OCI-LY1 (cell line): ENCODE results near the gene KRTAP10-3.
"Not testable (repeated sequence)": the region's sequence is repeated elsewhere in the genome, so short reads cannot be mapped to it uniquely, and the experiment has no call there.

Experiments used
- H2AFZ ChIP-seq: fragments of 200-600 bp; sonication (generic), shearing (Covaris generic); 2 replicates; pipeline ENCODE4 v1.6.0; 2014; ENCODE audit warnings: antibody characterized with exemption, mild to moderate bottlenecking, low read length
- H3F3A ChIP-seq: fragments of 200-600 bp; sonication (generic), shearing (Covaris generic); 2 replicates; pipeline ENCODE4 v1.6.0; 2014; ENCODE audit warnings: mild to moderate bottlenecking, antibody characterized with exemption, low read length, moderate library complexity; ENCODE audit not compliant: insufficient read depth
- H3K27ac ChIP-seq: fragments of 200-600 bp; sonication (generic); 2 replicates; pipeline ENCODE4 v1.5.1; 2014; ENCODE audit warnings: low read length, mixed run types, mild to moderate bottlenecking, low read depth; ENCODE audit not compliant: poor library complexity, severe bottlenecking
- H3K27me3 ChIP-seq: fragments of 200-600 bp; sonication (generic); 2 replicates; pipeline ENCODE4 v1.6.0; 2014; ENCODE audit warnings: antibody characterized with exemption, mild to moderate bottlenecking, low read length, moderate library complexity; ENCODE audit not compliant: insufficient read depth
- H3K36me3 ChIP-seq: fragments of 200-600 bp; sonication (generic); 2 replicates; pipeline ENCODE4 v1.6.1; 2014; ENCODE audit warnings: mild to moderate bottlenecking, antibody characterized with exemption, low read length, moderate library complexity, mixed read lengths; ENCODE audit not compliant: insufficient read depth
- H3K4me1 ChIP-seq: fragments of 200-600 bp; sonication (generic); 2 replicates; pipeline ENCODE4 v1.5.1; 2014; ENCODE audit warnings: mild to moderate bottlenecking, low read length, moderate library complexity; ENCODE audit not compliant: insufficient read depth, severe bottlenecking
- H3K4me2 ChIP-seq: fragments of 200-600 bp; sonication (generic), shearing (Covaris generic); 2 replicates; pipeline ENCODE4 v1.6.1; 2014; ENCODE audit warnings: low read length
- H3K4me3 ChIP-seq: fragments of 200-600 bp; sonication (generic); 2 replicates; pipeline ENCODE4 v1.5.1; 2014; ENCODE audit warnings: low read length, low read depth, mild to moderate bottlenecking, mixed read lengths; ENCODE audit not compliant: poor library complexity, severe bottlenecking
- H3K79me2 ChIP-seq: fragments of 200-600 bp; shearing (Covaris generic); 2 replicates; pipeline ENCODE4 v1.6.1; 2016; ENCODE audit warnings: mixed run types, low read length, mixed read lengths; ENCODE audit not compliant: insufficient read depth
- H3K9ac ChIP-seq: fragments of 200-600 bp; sonication (generic), shearing (Covaris generic); 2 replicates; pipeline ENCODE4 v1.6.1; 2014; ENCODE audit warnings: mild to moderate bottlenecking, low read length, mixed read lengths
- H3K9me2 ChIP-seq: fragments of 200-600 bp; sonication (generic), shearing (Covaris generic); 2 replicates; pipeline ENCODE4 v1.6.1; 2014; ENCODE audit warnings: low read depth, mild to moderate bottlenecking, low read length, mixed read lengths
- H3K9me3 ChIP-seq: fragments of 200-600 bp; shearing (Covaris generic); 2 replicates; pipeline ENCODE4 v1.6.1; 2014; ENCODE audit warnings: low read length, mixed read lengths
- H4K20me1 ChIP-seq: fragments of 200-600 bp; sonication (generic), shearing (Covaris generic); 2 replicates; pipeline ENCODE4 v1.6.0; 2016; ENCODE audit warnings: mild to moderate bottlenecking, low read length; ENCODE audit not compliant: insufficient read depth
- EZH2 ChIP-seq: fragments of 200-600 bp; sonication (generic), shearing (Covaris generic); IDR thresholded peaks from 2 replicates; pipeline ENCODE4 v1.8.0; 2017; ENCODE audit warnings: borderline replicate concordance, mixed run types, mild to moderate bottlenecking, antibody characterized with exemption, low read length, moderate library complexity, mixed read lengths
- TF ChIP-seq, protein P1 (sequence below): fragments of 200-600 bp; sonication (generic), shearing (Covaris generic); IDR thresholded peaks from 2 replicates; pipeline ENCODE4 v1.5.1; 2017; ENCODE audit warnings: mild to moderate bottlenecking, antibody characterized with exemption, low read length, moderate library complexity, mixed read lengths

The KRTAP10-3 gene

DNA sequence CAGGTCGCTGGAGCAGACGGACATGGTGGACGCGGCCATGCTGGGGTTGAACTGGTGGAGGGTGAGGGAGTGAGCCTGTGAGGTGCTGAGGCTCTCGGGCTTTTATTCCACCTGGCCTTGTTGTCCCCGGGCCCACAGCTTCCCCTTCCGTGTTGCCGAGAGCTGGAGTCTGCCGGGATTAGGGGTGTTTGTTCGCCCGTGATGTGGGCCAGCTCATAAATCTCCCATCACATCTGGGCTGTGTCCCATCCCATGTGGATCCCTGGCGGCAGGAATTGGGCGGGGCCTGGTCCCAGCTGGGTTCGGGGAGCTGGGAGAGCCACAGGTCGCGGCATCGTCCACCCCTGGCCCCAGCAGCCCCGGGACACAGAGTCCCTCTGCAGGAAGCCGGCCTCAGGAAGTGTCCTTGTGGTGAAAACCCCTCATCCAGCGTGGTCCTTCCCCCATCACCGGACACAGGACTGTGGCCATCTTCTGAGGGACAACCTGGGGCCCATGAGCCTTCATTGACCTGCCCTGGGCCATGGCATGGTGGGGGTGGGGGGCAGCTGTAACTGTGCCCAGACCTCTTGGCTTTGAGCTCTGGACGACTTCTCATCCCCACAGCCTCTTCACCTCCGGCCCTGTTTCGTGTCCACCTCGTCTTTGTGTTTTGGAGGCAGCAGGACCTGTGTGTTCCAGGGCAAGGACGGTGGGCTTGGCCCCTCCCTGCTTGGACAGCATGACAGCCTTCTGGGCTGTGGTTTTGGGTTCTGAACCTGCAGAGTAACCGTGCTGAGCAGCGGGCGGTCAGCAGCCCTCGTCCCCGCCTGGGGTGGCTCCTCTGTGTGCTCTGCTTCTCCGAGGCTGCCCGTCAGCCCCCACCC lies 34.1 kb upstream of the KRTAP10-3 start, which contains the start of gene KRTAP10-6:
Gene KRTAP10-6 (minus strand): TSS at position 60 of the 866 bp plus-strand sequence. CDS start 21 bp downstream, at position 39.
- no peaks in the 10 kb centered on the region for H3K79me2 ChIP-seq
- H3K4me1 ChIP-seq = no peaks in the 10 kb centered on the region
- no peaks in the 10 kb centered on the region for H3F3A ChIP-seq
- H3K4me2 ChIP-seq = no peak within 1 kb of the TSS
- no peak within 1 kb of the TSS for H3K4me3 ChIP-seq
- no peak within 1 kb of the TSS for H3K27ac ChIP-seq
- H2AFZ ChIP-seq = no peak within 1 kb of the TSS
- H3K9me3 ChIP-seq = no peaks in the 10 kb centered on the region
- no peak within 1 kb of the TSS for H3K9ac ChIP-seq
- no peaks in the 10 kb centered on the region for H3K9me2 ChIP-seq
- no peaks in the 10 kb centered on the region for H4K20me1 ChIP-seq
- no peaks in the 10 kb centered on the region for H3K27me3 ChIP-seq
- TF ChIP-seq EZH2 = no peak
- TF ChIP-seq, protein P1, sequence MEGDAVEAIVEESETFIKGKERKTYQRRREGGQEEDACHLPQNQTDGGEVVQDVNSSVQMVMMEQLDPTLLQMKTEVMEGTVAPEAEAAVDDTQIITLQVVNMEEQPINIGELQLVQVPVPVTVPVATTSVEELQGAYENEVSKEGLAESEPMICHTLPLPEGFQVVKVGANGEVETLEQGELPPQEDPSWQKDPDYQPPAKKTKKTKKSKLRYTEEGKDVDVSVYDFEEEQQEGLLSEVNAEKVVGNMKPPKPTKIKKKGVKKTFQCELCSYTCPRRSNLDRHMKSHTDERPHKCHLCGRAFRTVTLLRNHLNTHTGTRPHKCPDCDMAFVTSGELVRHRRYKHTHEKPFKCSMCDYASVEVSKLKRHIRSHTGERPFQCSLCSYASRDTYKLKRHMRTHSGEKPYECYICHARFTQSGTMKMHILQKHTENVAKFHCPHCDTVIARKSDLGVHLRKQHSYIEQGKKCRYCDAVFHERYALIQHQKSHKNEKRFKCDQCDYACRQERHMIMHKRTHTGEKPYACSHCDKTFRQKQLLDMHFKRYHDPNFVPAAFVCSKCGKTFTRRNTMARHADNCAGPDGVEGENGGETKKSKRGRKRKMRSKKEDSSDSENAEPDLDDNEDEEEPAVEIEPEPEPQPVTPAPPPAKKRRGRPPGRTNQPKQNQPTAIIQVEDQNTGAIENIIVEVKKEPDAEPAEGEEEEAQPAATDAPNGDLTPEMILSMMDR = no peak
- H3K36me3 ChIP-seq = no peaks in the 10 kb centered on the region

DNA sequence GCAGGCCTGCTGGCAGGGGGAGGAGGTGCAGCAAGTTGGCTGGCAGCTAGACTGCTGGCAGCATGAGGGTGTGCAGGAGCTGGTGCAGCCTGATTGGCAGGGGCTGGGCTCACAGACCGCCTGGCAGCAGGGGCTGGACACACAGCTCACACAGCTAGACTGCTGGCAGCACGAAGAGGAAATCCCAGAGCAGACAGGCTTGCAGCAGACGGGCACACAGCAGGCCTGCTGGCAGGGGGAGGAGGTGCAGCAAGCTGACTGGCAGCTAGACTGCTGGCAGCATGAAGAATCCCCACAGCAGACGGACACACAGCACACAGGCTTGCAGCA lies 33.2 kb upstream of the KRTAP10-3 start:
- not testable (repeated sequence) for H3K4me3 ChIP-seq, H3K27me3 ChIP-seq, H3K27ac ChIP-seq, H4K20me1 ChIP-seq, H3K9ac ChIP-seq, H3K36me3 ChIP-seq, H3K79me2 ChIP-seq, H3F3A ChIP-seq, H3K4me2 ChIP-seq, H3K9me2 ChIP-seq, H3K4me1 ChIP-seq, H2AFZ ChIP-seq, H3K9me3 ChIP-seq

DNA sequence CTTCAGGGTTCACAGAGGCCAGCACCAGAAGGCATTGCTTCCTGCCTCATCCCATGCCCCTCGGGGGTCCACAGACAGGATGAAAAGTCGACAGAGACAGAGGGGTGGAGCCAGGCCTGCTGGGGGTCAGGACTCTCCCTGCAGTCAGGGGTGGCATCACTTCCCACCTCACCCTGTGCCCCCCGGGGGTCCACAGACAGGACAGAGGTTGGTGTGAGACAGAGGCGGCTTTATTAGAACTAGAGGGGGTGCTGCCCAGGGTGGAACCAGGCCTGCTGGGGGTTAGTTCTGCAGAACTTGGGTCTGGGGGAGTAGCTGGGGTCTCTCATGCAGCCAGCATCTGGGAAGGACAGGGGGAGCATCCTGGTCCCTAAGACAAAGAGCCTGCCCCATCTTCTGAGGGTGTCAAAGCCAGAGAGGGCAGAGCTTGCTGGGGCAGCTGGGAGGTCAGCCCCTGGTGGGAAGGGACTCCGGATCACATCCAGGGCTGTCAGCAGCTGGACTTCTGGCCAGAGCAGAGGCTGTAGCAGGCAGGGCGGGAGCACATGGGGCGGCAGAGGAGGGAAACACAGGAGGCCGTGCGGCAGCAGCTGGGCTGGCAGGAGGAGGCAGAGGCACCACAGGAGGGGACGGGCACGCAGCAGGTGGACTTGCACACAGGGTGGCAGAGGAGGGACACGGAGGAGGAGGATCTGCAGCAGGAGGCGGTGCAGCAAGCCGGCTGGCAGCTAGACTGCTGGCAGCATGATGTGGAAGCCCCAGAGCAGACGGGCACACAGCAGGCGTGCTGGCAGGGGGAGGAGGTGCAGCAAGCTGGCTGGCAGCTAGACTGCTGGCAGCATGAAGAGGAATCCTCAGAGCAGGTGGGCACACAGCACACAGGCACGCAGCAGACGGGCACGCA lies 32.6 kb upstream of the KRTAP10-3 start:
- not testable (repeated sequence) for H2AFZ ChIP-seq, H4K20me1 ChIP-seq, H3K36me3 ChIP-seq

DNA sequence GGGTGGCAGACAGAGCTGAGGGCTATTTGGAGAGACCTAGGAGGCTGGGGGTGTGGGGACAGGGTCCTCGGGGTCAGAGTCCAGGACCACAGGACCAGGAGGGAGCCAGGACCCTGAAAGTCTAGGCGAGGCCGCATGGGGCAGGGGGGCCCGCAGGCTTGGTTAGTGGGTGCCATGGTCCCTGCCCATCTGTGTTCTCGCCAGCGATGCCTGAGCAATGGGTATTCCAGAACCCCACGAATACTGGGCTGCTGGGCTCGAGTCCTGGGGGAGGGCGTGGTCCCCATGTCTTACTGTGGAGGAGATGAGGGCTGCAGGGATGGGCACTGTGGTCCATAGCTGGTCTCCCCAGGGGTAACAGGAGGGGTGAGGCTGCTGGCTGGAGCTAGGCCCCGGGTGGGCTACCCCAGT lies 31.7 kb upstream of the KRTAP10-3 start:
- H3K9ac ChIP-seq = no peak overlapping the region
- H3K79me2 ChIP-seq = no peaks in the 10 kb centered on the region
- no peaks in the 10 kb centered on the region for H3K9me3 ChIP-seq

More for the DNA sequence above, 32.6 kb upstream of the KRTAP10-3 start:
- not testable (repeated sequence) for H3F3A ChIP-seq, H3K9me3 ChIP-seq, H3K9ac ChIP-seq, H3K4me1 ChIP-seq, H3K4me3 ChIP-seq, H3K9me2 ChIP-seq, H3K79me2 ChIP-seq, H3K27me3 ChIP-seq, H3K4me2 ChIP-seq, H3K27ac ChIP-seq

More for the DNA sequence above, 31.7 kb upstream of the KRTAP10-3 start:
- Histone ChIP-seq H3K27ac (no peak overlapping the region), H3K27me3 (no peaks in the 10 kb centered on the region), H3K9me2 (no peaks in the 10 kb centered on the region), H3F3A (no peaks in the 10 kb centered on the region), H3K4me1 (no peaks in the 10 kb centered on the region), H2AFZ (no peak overlapping the region), H3K4me3 (no peak overlapping the region), H4K20me1 (no peaks in the 10 kb centered on the region), H3K4me2 (no peak overlapping the region), H3K36me3 (no peaks in the 10 kb centered on the region)
- TF ChIP-seq, protein P1 = no peak
- TF ChIP-seq EZH2 = no peak
